Fibroblast of the aortic adventitia (primary cell): ENCODE results near the gene NOBOX. TPM values are rescaled to one million over a fixed set of nuclear protein-coding genes. Genes with fewer than 3 reads are reported as not detected.
A peak's percentile ranks its signal among the peaks of the same experiment; 100 is the strongest.

Source experiments
- DNase-seq: peaks from one replicate; pipeline ENCODE4 v3.0.0-alpha.2; 2010; ENCODE audit warnings: low read depth
- H3K4me3 ChIP-seq: 2 replicates; pipeline ENCODE4 v1.5.1; 2011; ENCODE audit warnings: low read depth, mild to moderate bottlenecking, control low read depth, low read length, moderate library complexity
- CTCF ChIP-seq: IDR thresholded peaks from 2 replicates; pipeline ENCODE4 v1.5.1; 2011; ENCODE audit warnings: mild to moderate bottlenecking, low read length, control low read depth, inconsistent platforms; ENCODE audit not compliant: insufficient read depth
- total RNA-seq: library from RNA; depleted of rRNA; stranded (reverse); fragments of >200 nt; gene quantifications from 2 replicates; pipeline ENCODE4 v1.2.3, GENCODE V29; 2012; ENCODE audit warnings: low replicate concordance

Gene NOBOX
- total RNA-seq, 1 donor = not detected

GRCh38 chr7:144398291-144398690, 5.2 kb downstream of the NOBOX start:
- H3K4me3 ChIP-seq = no peak overlapping the region
- TF ChIP-seq CTCF = no peak
- no peak for DNase-seq

- no peak overlapping the region for H3K4me3 ChIP-seq
- no peak for DNase-seq
- TF ChIP-seq CTCF = no peak
These were observed 6.4 kb downstream of the NOBOX start for GRCh38 chr7:144397086-144397485.

- peak overlapping the region; percentile 34 for H3K4me3 ChIP-seq
- TF ChIP-seq CTCF = peak; percentile 70
- DNase-seq = peak; percentile 78
These were observed 11.7 kb downstream of the NOBOX start for GRCh38 chr7:144391823-144392255.

- TF ChIP-seq CTCF = no peak
- no peak for DNase-seq
- no peak overlapping the region for H3K4me3 ChIP-seq
These were observed 12.5 kb downstream of the NOBOX start for GRCh38 chr7:144391014-144391413.

- DNase-seq = no peak
- no peak overlapping the region for H3K4me3 ChIP-seq
- TF ChIP-seq CTCF = no peak
These were observed 13.0 kb downstream of the NOBOX start for GRCh38 chr7:144390481-144390880.

- TF ChIP-seq CTCF = no peak
- no peak for DNase-seq
- no peak overlapping the region for H3K4me3 ChIP-seq
These were observed 14.5 kb downstream of the NOBOX start for GRCh38 chr7:144388950-144389349.

- no peak overlapping the region for H3K4me3 ChIP-seq
- TF ChIP-seq CTCF = no peak
- DNase-seq = peak; percentile 72
These were observed 16.8 kb downstream of the NOBOX start for GRCh38 chr7:144386741-144387140.
